Endothelial cell of coronary artery (primary cell): Measurements from ENCODE around the gene SEL1L2. TPM values are rescaled to one million over a fixed set of nuclear protein-coding genes. Genes with fewer than 3 reads are reported as not detected.

ENCODE experiments used
- total RNA-seq: library from RNA; depleted of rRNA; stranded (reverse); fragments of >200 nt; gene quantifications from 2 replicates; pipeline ENCODE4 v1.2.3, GENCODE V29; 2014

SEL1L2 gene
- not detected in 2 replicates for total RNA-seq

GRCh38 chr20:13990465-13990864 lies at the start of gene SEL1L2:
SEL1L2 (minus strand) TSS chr20:13990614; CDS start chr20:13990534, 80 bp downstream.

GRCh38 chr20:13995086-13995665 lies 4.8 kb upstream of the SEL1L2 start, which contains the start of gene MACROD2:
MACROD2 (plus strand) TSS chr20:13995516.

Other genes starting within 250 kb of the SEL1L2 start
- 15.6 and 16.8 TPM in 2 replicates for gene ESF1, start 205.7 kb downstream of the SEL1L2 start, total RNA-seq
- gene NDUFAF5, start 205.6 kb downstream of the SEL1L2 start, total RNA-seq, result 15.2 and 18.6 TPM in 2 replicates
- 0.47 and 1.1 TPM in 2 replicates for gene MACROD2, start 4.9 kb upstream of the SEL1L2 start, total RNA-seq